ENCODE measurements around the gene ATRIP. TPM values are rescaled to one million over a fixed set of nuclear protein-coding genes. Genes with fewer than 3 reads are reported as not detected.

The ATRIP gene
- total and polyA plus RNA-seq, 10 of the 15 experiments (the other 5 are each of a cell fraction or from before 2014, with no cell fraction given), result 1.4 to 16.0 (median 10.1) TPM

DNA sequence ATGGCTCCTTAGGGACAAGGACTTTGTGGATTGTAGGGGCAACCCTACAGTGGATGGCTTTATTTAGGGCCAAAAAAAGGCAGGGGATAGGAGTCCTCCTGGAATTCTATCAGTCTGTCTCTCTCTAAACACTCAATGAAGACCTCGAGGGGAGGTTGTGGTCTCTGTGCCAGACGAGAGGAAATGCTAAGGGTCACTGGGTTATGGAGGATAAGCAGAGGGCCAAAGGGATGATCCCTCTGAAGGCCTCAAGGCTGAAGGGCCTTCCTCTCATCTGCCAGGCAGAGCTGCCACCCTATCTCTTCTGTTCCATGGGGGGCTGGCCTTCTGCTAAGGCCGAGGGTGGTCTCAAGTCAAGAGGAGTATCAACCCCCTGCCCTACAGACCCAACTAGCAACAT lies 43.6 kb upstream of the ATRIP start (continued):
- TF ChIP-seq, protein P1, sequence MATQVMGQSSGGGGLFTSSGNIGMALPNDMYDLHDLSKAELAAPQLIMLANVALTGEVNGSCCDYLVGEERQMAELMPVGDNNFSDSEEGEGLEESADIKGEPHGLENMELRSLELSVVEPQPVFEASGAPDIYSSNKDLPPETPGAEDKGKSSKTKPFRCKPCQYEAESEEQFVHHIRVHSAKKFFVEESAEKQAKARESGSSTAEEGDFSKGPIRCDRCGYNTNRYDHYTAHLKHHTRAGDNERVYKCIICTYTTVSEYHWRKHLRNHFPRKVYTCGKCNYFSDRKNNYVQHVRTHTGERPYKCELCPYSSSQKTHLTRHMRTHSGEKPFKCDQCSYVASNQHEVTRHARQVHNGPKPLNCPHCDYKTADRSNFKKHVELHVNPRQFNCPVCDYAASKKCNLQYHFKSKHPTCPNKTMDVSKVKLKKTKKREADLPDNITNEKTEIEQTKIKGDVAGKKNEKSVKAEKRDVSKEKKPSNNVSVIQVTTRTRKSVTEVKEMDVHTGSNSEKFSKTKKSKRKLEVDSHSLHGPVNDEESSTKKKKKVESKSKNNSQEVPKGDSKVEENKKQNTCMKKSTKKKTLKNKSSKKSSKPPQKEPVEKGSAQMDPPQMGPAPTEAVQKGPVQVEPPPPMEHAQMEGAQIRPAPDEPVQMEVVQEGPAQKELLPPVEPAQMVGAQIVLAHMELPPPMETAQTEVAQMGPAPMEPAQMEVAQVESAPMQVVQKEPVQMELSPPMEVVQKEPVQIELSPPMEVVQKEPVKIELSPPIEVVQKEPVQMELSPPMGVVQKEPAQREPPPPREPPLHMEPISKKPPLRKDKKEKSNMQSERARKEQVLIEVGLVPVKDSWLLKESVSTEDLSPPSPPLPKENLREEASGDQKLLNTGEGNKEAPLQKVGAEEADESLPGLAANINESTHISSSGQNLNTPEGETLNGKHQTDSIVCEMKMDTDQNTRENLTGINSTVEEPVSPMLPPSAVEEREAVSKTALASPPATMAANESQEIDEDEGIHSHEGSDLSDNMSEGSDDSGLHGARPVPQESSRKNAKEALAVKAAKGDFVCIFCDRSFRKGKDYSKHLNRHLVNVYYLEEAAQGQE (IDR thresholded peaks at IDR 0.05; ENCODE audit: low read depth, low read length), result no peak
- TF ChIP-seq, protein P2, sequence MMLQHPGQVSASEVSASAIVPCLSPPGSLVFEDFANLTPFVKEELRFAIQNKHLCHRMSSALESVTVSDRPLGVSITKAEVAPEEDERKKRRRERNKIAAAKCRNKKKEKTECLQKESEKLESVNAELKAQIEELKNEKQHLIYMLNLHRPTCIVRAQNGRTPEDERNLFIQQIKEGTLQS (IDR thresholded peaks at IDR 0.05; ENCODE audit: borderline replicate concordance, extremely low read depth, low read depth, low read length), result no peak
- no peak for TF ChIP-seq STAT1 (conservative IDR thresholded peaks at IDR 0.05)

DNA sequence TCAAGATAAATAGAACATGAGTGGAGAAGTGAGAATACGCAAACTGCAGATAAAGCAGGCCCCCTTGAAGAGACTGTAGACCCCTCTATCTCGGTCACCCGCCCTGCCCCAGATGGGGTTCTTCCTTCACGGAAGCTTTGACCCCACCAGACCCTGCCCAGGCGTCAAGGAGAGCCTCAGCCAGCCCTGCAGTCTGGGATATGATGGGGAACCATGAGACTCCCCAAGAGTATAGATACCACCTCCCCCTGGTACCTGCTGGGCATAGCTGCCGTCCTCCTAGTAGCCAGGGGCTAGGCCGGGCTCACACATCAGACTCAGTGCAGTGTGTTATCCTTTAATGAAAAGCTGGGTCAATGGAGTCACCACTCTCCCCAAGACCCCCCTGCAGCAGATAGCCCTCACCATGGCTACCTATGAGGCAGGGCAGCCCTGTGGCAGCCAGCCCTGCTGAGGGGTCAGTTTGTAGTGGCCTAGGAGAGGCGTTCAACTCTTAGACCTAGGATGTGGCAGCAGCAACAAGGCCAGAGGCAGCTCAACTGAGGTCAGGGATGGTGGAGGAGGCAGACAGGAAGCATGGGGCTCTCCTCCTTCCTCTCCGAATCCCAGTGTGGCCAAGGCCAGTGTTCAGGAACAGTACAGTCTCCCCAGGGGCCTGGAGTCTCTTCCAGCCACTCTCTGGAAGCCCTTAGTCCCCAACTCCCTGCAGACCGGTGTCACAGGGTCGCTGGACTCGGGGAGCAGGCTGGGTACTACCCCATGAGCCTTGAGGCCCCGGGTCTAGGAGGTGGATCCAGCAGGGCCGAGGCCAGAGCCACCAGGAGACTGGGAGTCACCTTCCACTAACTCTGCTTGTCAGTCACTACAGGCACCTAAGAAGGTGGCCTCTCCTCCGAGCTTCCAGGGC lies 42.8 kb upstream of the ATRIP start:
- ATAC-seq (no peak), FAIRE-seq (no peak), DNase-seq (ENCODE audit: low read depth, low spot score) (no peak)
- no peaks in the 10 kb centered on the region for H3K79me2 ChIP-seq (ENCODE audit: control insufficient read depth, insufficient read depth, low read length)
- SMC1A ChIA-PET (ENCODE audit: uncharacterized antibody, unreplicated experiment), result interaction anchor here (8.0 kb wide), 1 partner anchor 32 kb away, joined by 287 read pairs; the partner anchor contains the start of genes CCDC51 and TMA7
- TF ChIP-seq LARP7 (IDR thresholded peaks at IDR 0.05), result no peak
- TF ChIP-seq CEBPB (IDR thresholded peaks at IDR 0.05; ENCODE audit: borderline replicate concordance in 1 of 2, low read depth in 2 of 2, low read length in 2 of 2), result no peak
- no peak overlapping the region for H3K27ac ChIP-seq (ENCODE audit: control insufficient read depth, insufficient read depth)
- no TSS peak for BruUV-seq (replicated peaks)
- H4K20me1 ChIP-seq (ENCODE audit: control insufficient read depth, insufficient read depth), result no peaks in the 10 kb centered on the region
- WGBS (ENCODE audit: insufficient coverage, insufficient replicate concordance, low lambda C conversion rate, missing lambda C conversion rate), result 16% methylated on average over 15 of the region's 15 CpGs
- no peak overlapping the region for H3K4me3 ChIP-seq
- POLR2A ChIA-PET, result no interaction called here
- no peaks in the 10 kb centered on the region for H3K4me1 ChIP-seq (ENCODE audit: control insufficient read depth, insufficient read depth, low read length)
- H3K9me3 ChIP-seq (replicated peaks; ENCODE audit: control insufficient read depth, insufficient read depth, low read length), result no peaks in the 10 kb centered on the region
- CTCF ChIA-PET, result interaction anchor here (1.1 to 22.0 kb wide), 5 partner anchors 10 to 232 kb away, joined by 3 to 757 read pairs (median 3); partner anchors contain the start of genes CCDC51, SLC26A6 and TMA7
- no peak overlapping the region for H3K4me2 ChIP-seq (ENCODE audit: control insufficient read depth, insufficient read depth)
- in situ Hi-C loops (cut with MboI) (loop anchor here (5.0 kb wide), 1 partner anchor 34 kb away; no protein-coding TSS in a partner anchor), intact Hi-C loops (cut with micrococcal nuclease; ENCODE audit: unreplicated experiment) (no loop called here)
- H3K36me3 ChIP-seq (ENCODE audit: control insufficient read depth in 2 of 2, insufficient read depth in 2 of 2, low read length in 1 of 2), result no peaks in the 10 kb centered on the region
- no peaks in the 10 kb centered on the region for H3K27me3 ChIP-seq (replicated peaks in 1 of 2; ENCODE audit: control insufficient read depth in 2 of 2, insufficient read depth in 2 of 2, low read length in 1 of 2)
- RAD21 ChIA-PET (ENCODE audit: unreplicated experiment), result interaction anchor here (0.7 to 5.9 kb wide), 4 partner anchors 30 to 36 kb away, joined by 3 to 259 read pairs (median 20); partner anchors contain the start of genes CCDC51 and TMA7
- no peak overlapping the region for H2AFZ ChIP-seq (ENCODE audit: control insufficient read depth, low read depth, low read length)
- no peak overlapping the region for H3K9ac ChIP-seq (ENCODE audit: control insufficient read depth, insufficient read depth, low read length)

Measured in GM12878 (cell line).